HG03521 (cell line): ENCODE measurements around the gene NACC1.

Experiments used
- ATAC-seq: cut with Tn5 transposase; IDR thresholded peaks from one replicate; pipeline ENCODE4 v1.9.1; 2021; ENCODE audit warnings: mild to moderate bottlenecking, moderate library complexity; ENCODE audit not compliant: unreplicated experiment

Gene NACC1

DNA sequence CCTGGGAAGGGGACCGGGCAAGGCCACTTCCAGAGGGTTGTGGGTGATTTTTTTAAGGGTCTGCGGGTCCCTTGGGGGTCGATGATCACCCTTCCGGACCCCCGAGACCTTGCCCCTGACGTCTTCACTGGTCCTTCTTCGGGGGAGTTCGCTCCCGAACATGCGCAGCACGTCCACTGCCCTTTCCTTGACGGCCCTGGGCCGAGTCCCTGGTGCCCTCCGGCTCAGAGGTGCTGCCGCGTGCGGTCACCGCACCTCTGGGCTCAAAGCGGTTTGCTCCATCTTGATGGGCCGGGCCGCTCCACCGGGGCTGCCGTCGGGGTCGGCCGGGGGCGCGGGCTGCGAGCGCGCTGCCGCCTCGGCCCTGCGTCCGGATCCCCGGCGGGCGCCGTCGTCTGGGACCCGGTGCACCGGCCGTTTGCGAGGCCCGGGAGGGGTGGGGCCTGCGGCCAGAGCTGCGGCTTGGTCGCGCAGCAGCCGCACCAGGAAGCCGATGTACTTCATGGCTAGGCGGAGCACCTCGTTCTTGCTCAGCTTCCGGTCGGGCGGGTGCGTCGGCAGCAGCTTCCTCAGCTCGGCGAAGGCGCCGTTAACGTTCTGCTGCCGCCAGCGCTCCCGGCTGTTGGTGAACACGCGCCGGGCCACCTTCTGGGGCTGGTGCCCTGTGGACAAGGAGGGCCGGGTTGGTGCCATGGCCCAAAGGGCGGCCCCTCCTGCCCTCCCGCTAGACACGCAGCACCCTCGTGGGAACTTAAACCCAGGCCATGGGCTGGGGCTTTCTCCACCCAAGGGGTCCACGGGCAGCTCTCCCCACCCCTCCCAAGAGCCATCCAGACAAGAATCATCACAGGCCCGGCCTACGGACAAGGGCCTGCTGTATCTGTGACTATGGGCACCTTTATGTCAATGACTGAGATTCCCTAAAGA lies 18.7 kb upstream of the NACC1 start:
- no peak for ATAC-seq

DNA sequence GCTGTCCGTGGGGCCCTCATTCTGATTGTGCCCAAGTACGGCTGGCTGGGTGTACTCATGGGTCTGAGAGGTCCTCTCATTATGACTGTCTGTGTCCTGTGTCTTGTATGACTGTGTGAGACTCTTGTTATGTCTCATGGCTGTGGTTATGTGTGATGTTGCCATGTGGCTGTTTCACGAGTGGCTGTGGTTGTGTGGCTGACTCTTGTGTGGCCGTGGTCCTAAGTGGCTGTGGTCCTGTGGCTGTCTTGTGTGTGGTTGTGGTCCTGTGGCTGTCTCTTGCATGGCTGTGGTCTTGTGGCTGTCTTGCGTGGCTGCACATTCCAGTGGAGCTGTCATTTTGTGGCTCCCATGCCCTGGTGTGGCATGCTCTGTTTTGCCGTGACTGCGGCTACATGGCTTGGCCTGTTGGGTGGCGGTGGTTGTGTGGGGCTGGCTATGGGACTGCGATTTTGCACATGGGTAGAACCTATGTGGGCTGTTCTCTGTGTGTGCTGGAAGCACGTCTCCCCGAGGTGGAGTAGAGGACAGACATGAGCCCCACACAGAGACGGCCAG lies 18.0 kb upstream of the NACC1 start:
- ATAC-seq, result no peak

DNA sequence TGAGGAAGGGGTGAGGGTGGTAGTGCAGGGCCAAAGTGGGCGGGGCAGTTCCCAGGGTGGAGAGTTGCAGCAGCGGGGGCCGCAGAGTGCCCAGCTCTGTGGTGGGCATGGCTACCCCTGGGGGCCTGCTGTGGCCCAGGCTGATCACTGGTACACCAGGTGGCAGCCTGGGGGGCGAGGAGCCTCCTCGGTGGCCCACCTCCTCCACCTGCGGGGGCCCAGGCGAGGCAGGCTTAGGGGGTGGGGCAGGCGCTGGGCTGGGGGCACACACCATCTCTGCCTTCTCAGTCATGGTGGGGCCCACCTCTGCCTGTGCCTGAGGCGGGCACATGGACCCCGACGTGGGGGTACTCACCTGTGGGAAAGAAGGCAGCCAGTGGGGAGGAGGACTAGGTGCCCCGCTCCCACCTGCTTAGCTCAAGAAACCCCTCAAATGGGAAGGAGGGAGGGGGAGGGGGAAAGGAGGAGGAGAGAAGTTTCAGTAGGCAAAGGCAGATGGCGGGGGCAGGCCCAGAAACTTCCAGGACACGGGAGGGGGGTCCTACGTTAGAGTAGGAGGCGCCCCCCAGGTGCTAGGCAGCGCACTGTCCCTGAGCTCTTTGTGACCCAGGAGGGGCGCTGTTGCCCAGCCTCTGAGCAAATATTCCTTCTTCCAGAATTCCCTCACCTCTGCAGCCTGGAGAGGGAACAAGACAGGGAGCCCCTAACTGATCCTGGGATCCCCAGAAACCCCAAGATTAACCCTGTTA lies 17.0 kb upstream of the NACC1 start:
- ATAC-seq, result no peak

DNA sequence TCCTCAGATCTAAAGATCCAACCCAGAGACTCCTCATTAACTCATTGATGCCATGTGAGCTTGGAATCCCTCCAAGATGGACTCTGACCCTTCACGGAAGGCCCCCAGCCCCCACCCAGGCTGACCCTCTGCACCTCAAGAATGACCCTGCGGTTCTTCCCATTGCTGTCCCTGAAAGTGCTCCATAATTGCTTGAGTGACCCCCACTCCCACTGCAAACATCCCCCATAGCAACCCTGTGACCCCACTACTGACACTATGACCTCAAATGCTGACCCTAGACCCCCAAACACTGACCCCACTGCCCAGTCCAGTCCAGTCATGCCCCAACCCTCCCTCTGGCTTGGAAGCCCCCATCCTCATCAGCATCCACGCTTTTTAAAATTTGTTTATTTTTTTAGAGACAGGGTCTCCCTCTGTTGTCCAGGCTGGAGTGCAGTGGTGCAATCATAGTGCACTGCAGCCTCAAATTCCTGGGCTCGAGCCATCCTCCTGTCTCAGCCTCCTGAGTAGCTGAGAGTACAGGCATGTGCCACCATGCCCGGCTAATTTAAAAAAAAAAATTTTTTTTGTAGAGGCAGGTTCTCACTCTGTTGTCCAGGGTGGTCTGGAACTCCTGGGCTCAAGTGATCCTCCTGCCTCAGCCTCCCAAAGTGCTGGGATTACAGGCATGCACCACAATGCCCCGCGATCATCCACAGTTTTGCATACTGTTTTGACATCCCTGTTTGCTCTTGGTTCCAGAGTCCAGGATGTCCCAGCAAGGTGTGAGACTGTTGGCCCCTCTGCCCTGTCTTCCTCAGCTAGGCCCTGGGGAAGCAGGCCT lies 16.3 kb upstream of the NACC1 start:
- ATAC-seq, result no peak

DNA sequence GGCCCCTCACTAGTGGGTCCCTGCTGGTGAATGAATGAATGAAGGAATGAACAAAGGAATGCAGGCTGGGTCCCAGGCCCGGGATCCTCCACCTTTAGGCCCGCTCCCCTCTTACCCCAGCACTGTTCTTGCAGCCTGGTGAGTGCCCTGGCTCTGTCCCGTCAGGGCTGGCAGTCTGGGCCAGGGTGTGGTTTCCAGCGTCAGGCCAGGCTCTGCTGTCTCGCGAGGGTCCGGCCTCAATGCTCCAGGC lies 15.7 kb upstream of the NACC1 start:
- no peak for ATAC-seq

DNA sequence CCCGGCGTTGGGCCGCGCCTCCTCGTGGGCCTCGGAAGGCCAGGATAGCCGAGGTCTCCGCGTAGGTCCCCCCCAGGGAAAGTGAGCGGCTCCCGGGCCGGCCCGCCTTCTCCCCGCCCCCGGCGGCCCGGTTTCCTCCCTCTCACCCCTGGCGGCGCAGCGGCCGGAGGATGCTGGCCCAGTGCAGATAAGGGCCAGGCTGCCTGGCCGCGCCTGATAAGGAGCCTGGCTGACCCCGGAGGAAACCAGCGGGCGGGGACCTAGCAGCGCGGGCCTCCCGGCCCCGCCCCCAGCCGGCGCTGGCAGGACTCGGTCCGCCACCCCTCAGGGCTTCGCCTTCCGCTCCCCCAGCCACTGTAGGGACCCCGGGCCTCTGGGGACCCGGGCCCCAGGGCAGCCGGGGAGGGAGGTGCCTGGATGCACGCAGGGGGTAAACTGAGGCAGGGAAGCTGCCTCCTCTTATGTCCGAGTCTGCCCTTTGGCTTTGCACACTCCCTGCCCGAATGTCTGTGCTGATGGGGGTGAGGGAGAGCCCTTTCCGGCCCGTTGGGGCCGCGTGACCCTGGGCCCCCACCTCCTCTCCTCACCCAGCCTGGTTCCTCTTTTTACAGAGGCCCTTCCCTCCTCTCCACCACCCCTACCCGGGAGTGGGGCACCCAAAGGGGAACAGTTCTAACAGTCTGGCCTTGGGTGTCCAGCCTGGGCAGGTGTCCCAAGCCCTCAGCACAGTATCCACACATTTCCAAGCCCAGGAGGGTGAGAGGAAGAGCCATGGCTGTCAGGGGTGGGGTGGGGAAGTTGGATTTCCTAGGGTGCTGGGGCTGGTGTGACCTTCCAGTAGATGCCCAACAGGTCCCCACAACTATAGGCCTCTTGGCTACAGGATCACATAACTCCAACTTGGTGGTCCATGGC lies 15.1 kb upstream of the NACC1 start, which contains the start of gene LYL1:
Gene LYL1, minus strand, starts transcription at position 193 of the 915 bp plus-strand sequence. CDS start 1,687 bp downstream, outside the sequence.
- peak; percentile 35 for ATAC-seq

DNA sequence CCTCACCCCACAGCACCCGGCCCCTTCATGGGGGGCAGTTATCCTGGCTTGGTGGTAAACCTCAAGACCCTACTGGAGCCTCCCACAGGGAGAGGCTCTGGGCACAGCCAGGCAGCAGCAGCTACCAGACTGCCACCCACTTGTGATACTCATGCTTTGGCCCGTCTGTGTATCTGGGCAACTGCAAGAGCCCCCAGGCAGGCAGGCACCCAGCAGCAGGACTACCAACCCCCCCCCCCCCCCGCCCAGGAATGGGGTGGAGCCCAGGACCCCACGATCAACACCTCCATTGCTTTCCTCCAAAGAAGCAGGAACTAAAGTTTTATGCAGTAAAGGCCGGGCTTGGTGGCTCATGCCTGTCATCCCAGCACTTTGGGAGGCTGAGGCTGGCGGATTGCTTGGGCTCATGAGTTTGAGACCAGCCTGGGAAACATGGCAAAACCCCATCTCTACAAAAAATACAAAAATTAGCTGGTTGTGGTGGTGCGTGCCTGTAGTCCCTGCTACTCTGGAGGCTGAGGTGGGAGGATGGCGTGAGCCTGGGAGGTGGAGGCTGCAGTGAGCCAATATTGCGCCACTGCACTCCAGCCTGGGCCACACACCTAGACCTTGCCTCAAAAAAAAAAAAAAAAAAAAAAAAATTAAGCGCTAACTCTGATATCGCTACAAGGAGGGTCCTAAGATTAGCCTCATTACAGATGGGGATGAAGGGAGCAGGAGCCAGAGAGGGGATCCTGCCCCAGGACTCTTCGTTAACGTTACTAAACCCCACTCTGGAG lies 14.3 kb upstream of the NACC1 start:
- ATAC-seq, result no peak

DNA sequence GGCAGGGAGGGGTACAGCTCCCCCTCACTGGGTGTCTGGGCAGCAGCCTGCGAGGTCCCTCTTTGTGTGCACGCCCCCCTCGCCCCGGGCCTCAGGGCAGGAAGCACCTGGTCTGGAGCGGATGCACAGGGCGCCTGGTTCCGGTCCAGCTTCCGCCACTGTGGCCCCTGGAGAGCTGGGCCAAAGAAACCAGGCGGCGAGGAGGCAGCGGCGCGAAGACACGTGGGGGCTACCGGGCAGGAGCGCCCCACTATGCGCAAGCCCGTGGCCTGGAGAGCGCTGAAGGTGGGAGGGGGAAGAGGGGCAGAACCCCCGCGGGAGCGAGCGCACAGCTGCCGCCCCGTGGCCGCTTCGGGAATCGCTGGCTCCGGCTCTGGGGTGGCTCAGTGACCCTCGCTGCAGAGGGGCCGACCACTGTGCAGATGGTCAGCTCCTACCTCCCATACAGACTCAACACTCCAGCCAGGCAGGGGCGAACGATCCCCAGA lies 13.7 kb upstream of the NACC1 start:
- peak; percentile 46 for ATAC-seq

DNA sequence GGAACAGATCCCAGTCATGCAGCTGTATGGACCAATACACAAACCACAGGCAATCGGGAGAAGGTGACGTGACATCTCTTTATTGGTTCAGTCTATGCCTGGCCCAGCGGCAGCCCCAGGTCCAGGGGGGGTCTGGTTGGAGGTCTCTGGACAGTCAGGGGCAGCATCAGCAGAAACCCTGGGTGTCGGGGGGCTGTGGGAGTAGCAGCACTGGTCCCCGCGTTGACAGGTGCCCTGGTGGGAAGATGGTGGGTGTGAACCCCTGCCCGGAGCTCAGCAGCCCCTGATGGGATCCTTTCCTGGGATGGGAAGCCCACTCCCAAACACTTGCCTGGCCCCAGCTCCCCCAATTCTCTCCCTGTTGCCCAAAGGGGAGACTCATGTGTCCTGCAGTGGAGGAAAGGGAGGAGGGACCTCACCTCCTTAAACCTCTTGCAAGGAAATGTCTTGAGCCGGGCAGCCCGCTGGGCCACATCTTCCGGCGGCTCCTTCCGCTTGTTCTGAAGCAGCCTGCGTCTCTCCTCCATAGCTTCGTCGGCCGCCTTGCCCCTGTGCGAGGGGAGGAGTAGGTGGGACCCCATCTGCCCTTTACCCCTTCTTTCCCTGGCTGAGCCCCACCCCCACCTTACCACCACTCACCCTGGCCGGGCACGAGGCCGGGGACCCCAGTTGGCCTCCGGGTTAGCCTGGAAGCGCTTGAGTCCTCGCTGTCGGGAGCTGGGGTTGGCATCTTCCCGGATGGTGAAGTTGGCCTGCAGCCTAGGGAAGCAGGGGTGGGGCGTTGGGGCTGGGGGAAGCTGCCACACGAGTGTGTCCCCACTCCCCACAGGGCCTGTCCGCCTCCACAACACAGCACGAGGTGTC lies 13.0 kb upstream of the NACC1 start:
- no peak for ATAC-seq

DNA sequence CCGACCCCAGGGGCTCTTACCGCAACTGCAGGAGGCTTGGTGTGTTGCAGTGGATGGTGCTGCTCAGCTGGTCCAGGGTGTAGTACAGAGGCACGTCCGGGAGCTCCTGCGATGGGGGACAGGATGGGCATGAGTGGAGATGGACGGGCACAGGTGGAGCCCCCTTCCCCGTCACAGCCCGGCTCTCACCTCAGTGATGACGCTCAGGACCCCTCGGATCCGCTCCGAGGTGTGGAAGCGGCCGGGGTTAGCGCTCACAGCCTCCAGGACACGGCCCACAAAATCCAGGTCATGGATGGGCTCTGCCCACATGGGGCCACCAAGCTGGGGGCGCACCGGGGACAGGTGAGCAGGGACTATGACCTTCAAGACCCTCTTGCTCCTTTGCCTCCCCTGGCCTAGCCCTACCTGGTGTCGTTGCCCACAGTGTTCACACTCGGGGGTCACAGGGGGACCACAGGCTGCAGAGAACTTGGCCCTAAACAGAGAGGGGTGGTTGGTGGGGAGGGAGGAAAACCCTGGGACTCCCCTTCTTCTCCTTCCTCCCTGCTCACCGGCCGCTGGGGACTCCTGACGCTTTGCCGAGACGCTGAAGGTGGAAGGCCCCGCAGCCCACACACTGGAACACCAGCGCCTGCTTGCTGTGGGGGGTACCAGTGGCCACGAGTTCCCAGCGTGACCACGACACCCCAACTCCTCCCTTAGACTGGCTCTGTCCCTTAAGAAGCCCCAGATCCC lies 8.5 kb upstream of the NACC1 start:
- no peak for ATAC-seq

DNA sequence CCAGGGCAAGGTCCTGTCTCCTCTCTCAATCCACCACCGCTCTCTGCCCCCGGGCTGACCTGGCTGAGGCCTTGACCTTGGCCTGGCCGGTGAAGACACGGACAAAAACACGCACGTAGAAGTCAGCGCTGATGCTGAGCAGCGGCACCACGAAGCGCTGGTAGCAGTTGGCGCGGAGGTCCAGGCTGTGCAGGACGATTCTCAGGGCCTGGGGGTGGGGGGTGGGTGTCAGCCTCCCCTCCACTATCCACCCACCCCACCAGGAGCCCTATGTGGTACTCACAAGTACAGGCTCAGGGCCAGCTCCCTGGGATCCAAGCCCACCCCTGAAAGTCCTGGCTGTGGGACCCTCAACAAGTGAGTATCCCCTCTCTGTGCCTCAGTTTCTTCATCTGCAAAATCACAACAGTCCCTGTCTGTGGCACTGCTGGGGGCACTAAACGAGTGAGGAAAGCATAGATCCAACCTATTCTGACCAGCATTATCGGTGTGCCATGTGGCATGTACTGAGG lies 7.9 kb upstream of the NACC1 start:
- ATAC-seq, result no peak

DNA sequence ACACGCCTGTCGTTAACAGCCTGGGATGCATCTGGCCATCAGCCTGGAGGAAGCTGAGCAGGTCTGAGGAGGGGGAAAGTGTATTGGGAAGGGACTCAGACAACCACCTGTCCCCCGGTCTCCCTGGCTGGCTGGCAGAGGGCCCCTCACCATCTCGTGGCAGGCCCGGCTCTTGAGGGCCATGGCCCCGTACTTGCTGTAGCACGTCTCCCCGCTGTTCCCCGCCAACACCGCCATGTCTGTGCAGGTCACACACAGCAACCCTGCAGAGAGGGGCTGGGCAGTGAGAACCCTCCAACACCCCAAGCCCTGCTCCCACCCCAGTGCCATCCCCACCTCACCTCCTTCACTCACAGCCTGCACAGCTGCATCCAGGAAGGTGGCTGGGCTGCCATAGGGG lies 5.5 kb upstream of the NACC1 start:
- ATAC-seq, result no peak

DNA sequence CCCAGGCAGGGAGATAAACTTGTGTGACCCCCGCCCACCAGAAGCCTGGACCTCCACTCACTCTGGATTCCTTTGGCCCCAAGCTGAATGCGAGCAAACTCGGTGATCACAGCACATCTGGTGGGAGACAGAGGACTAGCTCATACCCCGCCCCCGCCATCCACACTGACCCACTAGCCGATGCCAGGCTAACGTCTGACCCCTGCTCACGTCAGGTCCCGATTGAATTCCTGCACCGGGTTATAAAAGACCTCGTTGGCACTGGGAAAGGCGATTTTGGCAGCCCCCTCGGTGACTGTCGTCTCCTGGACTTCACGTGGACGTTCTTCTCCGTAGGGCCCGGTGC lies 2.2 kb upstream of the NACC1 start:
- no peak for ATAC-seq

DNA sequence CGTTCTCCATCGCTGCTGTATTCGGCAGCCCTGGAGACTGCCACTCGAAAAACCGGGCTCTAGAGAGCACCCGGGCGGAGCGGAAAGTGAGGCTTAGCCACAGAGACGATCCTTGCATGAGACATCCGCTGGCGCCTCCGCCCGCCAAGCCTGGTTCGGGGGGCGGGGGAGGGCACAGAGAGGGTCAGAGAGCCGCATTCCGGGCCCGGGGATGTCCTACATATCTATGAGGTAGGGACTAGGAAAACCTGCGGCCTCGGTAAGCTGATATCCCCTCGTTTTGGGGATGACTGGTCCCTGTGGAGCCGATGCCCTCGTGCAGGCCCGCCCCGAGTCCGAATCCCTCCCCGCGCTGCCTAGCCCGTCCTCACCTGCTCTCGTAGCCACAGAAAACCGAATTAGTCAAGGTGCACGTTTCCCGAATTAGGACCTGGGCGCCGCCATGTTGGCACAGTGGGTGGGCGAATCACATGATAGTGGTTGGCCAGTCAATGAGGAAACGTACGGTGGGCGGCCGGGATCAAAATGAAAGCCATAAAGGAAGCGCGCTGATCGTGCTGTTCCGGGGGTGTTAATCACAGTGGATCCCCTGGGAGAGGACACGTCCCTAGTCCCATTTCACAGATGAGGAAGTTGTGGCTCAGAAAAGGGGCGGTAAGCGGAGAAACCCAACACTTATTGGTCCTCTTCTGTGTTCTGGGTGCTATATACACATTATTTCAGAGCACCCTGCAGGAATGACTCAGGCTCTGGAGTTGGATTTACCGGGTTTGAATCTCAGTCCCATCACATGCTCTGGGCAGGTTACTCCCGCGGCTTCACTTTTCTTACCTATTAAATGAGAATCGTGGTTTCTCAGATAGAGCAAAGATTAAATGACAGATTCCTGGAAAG lies 1.5 kb upstream of the NACC1 start, which contains the start of gene TRMT1:
Gene TRMT1, minus strand, starts transcription at position 459 of the 894 bp plus-strand sequence. Its CDS starts 341 bp downstream, at position 118.
- peak; percentile 38 for ATAC-seq

DNA sequence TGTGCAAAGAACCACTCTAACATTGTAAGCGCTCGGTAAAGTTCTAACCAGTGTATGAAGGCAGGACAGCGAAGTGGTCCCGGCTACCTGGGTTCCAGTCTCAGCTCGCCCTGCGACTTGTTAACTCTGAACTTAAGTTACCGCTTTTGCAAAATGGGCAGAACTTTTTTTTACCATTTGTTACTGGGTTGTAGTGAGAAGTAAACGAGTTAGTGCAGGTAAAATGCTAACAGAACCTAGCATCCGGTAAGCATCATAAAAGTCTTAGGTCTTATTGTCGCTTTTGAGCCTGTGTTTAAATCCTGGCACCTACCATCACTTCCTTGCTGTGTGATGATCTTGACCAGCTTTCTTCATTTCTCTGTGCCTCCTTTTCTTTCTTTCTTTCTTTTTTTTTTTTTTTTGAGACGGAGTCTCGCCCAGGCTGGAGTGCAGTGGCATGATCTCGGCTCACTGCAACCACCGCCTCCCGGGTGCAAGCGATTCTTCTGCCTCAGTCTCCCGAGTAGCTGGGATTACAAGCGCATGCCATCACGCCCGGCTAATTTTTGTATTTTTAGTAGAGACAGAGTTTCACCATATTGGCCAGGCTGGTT lies 790 bp upstream of the NACC1 start:
- no peak for ATAC-seq
